ENCODE data around the gene PCDH9.

DNA sequence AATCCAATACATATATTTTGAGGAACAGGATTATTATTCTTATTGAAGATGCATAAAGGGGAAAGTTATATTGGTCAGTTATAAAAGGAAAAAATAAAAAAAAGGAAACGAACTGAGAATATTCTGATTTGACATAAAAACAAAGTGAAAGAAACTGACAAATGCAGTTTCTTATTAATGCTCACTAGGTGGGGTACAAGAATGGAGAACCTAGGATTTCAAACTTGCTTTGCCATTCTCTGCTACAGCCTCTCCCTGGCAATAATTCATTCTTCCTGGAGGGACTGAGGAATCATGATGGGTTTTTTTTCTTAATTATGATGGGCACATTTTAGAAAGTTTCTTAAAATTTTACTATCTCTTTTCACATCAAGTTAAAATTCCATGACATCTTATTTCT, 154.9 kb downstream of the PCDH9 start:
- no peak for TF ChIP-seq SUZ12 (IDR thresholded peaks at IDR 0.05; ENCODE audit: extremely low read depth, insufficient read depth, insufficient read length)
- no peak for TF ChIP-seq YY1 (IDR thresholded peaks at IDR 0.05; ENCODE audit: insufficient read depth, insufficient read length)

Measured in NT2/D1 (cell line).